Glutamatergic neuron (in vitro differentiated cells): ENCODE data around the gene PTOV1. TPM values are rescaled to one million over a fixed set of nuclear protein-coding genes. Genes with fewer than 3 reads are reported as not detected.

Experiments used
- DNase-seq: peaks from one replicate; pipeline ENCODE4 v3.0.0; 2022
- H3K27ac Mint-ChIP-seq: one replicate; pipeline ENCODE4 v1.8.0; 2020; ENCODE audit warnings: mild to moderate bottlenecking, mixed read lengths, inconsistent platforms; ENCODE audit not compliant: unreplicated experiment
- H3K27me3 Mint-ChIP-seq: one replicate; pipeline ENCODE4 v1.8.0; 2020; ENCODE audit warnings: mild to moderate bottlenecking, moderate library complexity, mixed read lengths, inconsistent platforms; ENCODE audit not compliant: unreplicated experiment
- H3K36me3 Mint-ChIP-seq: one replicate; pipeline ENCODE4 v1.8.0; 2020; ENCODE audit warnings: mild to moderate bottlenecking, mixed read lengths, inconsistent platforms; ENCODE audit not compliant: unreplicated experiment
- H3K4me1 Mint-ChIP-seq: one replicate; pipeline ENCODE4 v1.8.0; 2020; ENCODE audit warnings: mild to moderate bottlenecking, low read depth, mixed read lengths, inconsistent platforms; ENCODE audit not compliant: unreplicated experiment
- H3K4me3 Mint-ChIP-seq: one replicate; pipeline ENCODE4 v1.8.0; 2020; ENCODE audit warnings: mild to moderate bottlenecking, mixed read lengths, inconsistent platforms; ENCODE audit not compliant: unreplicated experiment
- H3K9me3 Mint-ChIP-seq: one replicate; pipeline ENCODE4 v1.8.0; 2020; ENCODE audit warnings: mild to moderate bottlenecking, moderate library complexity, mixed read lengths, inconsistent platforms; ENCODE audit not compliant: unreplicated experiment
- total RNA-seq: library from RNA; stranded (reverse); fragmentation: NEBNext Ultra II Directional; extraction: Animal tissue kit (Norgen Biotek cat#: 25700); gene quantifications from one replicate; pipeline ENCODE4 v1.2.1, GENCODE V29; 2021; ENCODE audit not compliant: unreplicated experiment
- TF ChIP-seq, protein P1 (sequence below): fragments of 200-600 bp; sonication (generic); IDR thresholded peaks from one replicate; pipeline ENCODE4 v1.5.0; 2021; ENCODE audit not compliant: partially characterized antibody, unreplicated experiment

The PTOV1 gene
- total RNA-seq, 1 donor from 2014 or later = 342 TPM

GRCh38 chr19:49851456-49852259, 699 bp downstream of the PTOV1 start:
- peaks cover 15% of the 10 kb centered on the region for H3K27me3 Mint-ChIP-seq
- H3K36me3 Mint-ChIP-seq = peaks cover 5% of the 10 kb centered on the region
- H3K4me3 Mint-ChIP-seq = peak overlapping the region; percentile 97
- TF ChIP-seq, protein P1, sequence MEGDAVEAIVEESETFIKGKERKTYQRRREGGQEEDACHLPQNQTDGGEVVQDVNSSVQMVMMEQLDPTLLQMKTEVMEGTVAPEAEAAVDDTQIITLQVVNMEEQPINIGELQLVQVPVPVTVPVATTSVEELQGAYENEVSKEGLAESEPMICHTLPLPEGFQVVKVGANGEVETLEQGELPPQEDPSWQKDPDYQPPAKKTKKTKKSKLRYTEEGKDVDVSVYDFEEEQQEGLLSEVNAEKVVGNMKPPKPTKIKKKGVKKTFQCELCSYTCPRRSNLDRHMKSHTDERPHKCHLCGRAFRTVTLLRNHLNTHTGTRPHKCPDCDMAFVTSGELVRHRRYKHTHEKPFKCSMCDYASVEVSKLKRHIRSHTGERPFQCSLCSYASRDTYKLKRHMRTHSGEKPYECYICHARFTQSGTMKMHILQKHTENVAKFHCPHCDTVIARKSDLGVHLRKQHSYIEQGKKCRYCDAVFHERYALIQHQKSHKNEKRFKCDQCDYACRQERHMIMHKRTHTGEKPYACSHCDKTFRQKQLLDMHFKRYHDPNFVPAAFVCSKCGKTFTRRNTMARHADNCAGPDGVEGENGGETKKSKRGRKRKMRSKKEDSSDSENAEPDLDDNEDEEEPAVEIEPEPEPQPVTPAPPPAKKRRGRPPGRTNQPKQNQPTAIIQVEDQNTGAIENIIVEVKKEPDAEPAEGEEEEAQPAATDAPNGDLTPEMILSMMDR = no peak
- DNase-seq = peak; percentile 60
- peaks cover 17% of the 10 kb centered on the region for H3K4me1 Mint-ChIP-seq
- H3K27ac Mint-ChIP-seq = peak overlapping the region; percentile 83
- H3K9me3 Mint-ChIP-seq = peaks cover 18% of the 10 kb centered on the region

GRCh38 chr19:49852631-49853126, 1.7 kb downstream of the PTOV1 start:
- Mint-ChIP-seq H3K36me3 (peaks cover 5% of the 10 kb centered on the region), H3K27me3 (peaks cover 15% of the 10 kb centered on the region), H3K4me1 (peaks cover 17% of the 10 kb centered on the region), H3K4me3 (peak overlapping the region; percentile 97), H3K27ac (peak overlapping the region; percentile 83), H3K9me3 (peaks cover 18% of the 10 kb centered on the region)
- no peak for DNase-seq
- TF ChIP-seq, protein P1 = no peak

GRCh38 chr19:49853852-49854377, 3.0 kb downstream of the PTOV1 start:
- H3K9me3 Mint-ChIP-seq = peaks cover 18% of the 10 kb centered on the region
- TF ChIP-seq, protein P1 = no peak
- H3K4me3 Mint-ChIP-seq = peak overlapping the region; percentile 81
- DNase-seq = no peak
- H3K27me3 Mint-ChIP-seq = peaks cover 16% of the 10 kb centered on the region
- H3K4me1 Mint-ChIP-seq = peaks cover 17% of the 10 kb centered on the region
- H3K27ac Mint-ChIP-seq = peak overlapping the region; percentile 78
- H3K36me3 Mint-ChIP-seq = peaks cover 5% of the 10 kb centered on the region

- Mint-ChIP-seq H3K9me3 (peaks cover 18% of the 10 kb centered on the region), H3K36me3 (peaks cover 5% of the 10 kb centered on the region)
Observed at GRCh38 chr19:49854378-49855263, 3.7 kb downstream of the PTOV1 start.

More at GRCh38 chr19:49854378-49855263, 3.7 kb downstream of the PTOV1 start:
- no peak for DNase-seq
- TF ChIP-seq, protein P1 = no peak
- Mint-ChIP-seq H3K4me1 (peaks cover 17% of the 10 kb centered on the region), H3K27me3 (peaks cover 19% of the 10 kb centered on the region), H3K27ac (no peak overlapping the region), H3K4me3 (no peak overlapping the region)
